Epithelial cell of proximal tubule (primary cell): Measurements from ENCODE around the gene DDX27. TPM values are rescaled to one million over a fixed set of nuclear protein-coding genes. Genes with fewer than 3 reads are reported as not detected.
"Not testable (repeated sequence)": the region's sequence is repeated elsewhere in the genome, so short reads cannot be mapped to it uniquely, and the experiment has no call there.

ENCODE experiments used
- DNase-seq: peaks from one replicate; pipeline ENCODE4 v3.0.0-alpha.2; 2011; ENCODE audit warnings: low read depth
- H3K4me3 ChIP-seq: 2 replicates; pipeline ENCODE4 v1.5.1; 2011; ENCODE audit warnings: low read depth, mild to moderate bottlenecking, low read length
- CTCF ChIP-seq: conservative IDR thresholded peaks from 2 replicates; pipeline ENCODE4 v1.5.1; 2012; ENCODE audit warnings: low read depth, mild to moderate bottlenecking, low read length
- total RNA-seq: library from RNA; depleted of rRNA; stranded (reverse); fragments of >200 nt; gene quantifications from 2 replicates; pipeline ENCODE4 v1.2.3, GENCODE V29; 2015

The DDX27 gene
- total RNA-seq, 1 donor from 2014 or later = 34.2 TPM

- TF ChIP-seq CTCF = no peak
- no peak overlapping the region for H3K4me3 ChIP-seq
- DNase-seq = no peak
Measured at GRCh38 chr20:49210101-49210756, 9.0 kb upstream of the DDX27 start.

- no peak for TF ChIP-seq CTCF
- no peak for DNase-seq
- H3K4me3 ChIP-seq = no peak overlapping the region
Measured at GRCh38 chr20:49210757-49211110, 8.5 kb upstream of the DDX27 start.

GRCh38 chr20:49214571-49214970 is 4.6 kb upstream of the DDX27 start:
- DNase-seq = no peak
- H3K4me3 ChIP-seq = no peak overlapping the region
- no peak for TF ChIP-seq CTCF

GRCh38 chr20:49215232-49215631 is 4.0 kb upstream of the DDX27 start:
- TF ChIP-seq CTCF = no peak

GRCh38 chr20:49216991-49217578 is 2.1 kb upstream of the DDX27 start:
- peak; percentile 50 for DNase-seq
- TF ChIP-seq CTCF = peak; percentile 96
- H3K4me3 ChIP-seq = no peak overlapping the region

More at GRCh38 chr20:49215232-49215631, 4.0 kb upstream of the DDX27 start:
- no peak for DNase-seq
- H3K4me3 ChIP-seq = no peak overlapping the region

- not testable (repeated sequence) for DNase-seq
- peak overlapping the region; percentile 90 for H3K4me3 ChIP-seq
Measured at GRCh38 chr20:49218739-49219090, 501 bp upstream of the DDX27 start.

GRCh38 chr20:49219924-49220831 is 962 bp downstream of the DDX27 start:
- DNase-seq = no peak
- no peak for TF ChIP-seq CTCF

More at GRCh38 chr20:49219924-49220831, 962 bp downstream of the DDX27 start:
- peak overlapping the region; percentile 90 for H3K4me3 ChIP-seq
